NCI-H82 treated with DMSO at 0.1 percent for 48 hours (cell line): ENCODE data around the gene MAPK8.

Source experiments
- DNase-seq: peaks from one replicate; lab custom pipeline; 2025; ENCODE audit not compliant: unreplicated experiment; lab: John Stamatoyannopoulos, UW

MAPK8 gene

GRCh38 chr10:48381971-48382370 lies 75.5 kb downstream of the MAPK8 start:
- no peak for DNase-seq

- no peak for DNase-seq
These were observed 76.5 kb downstream of the MAPK8 start for GRCh38 chr10:48382982-48383381.

GRCh38 chr10:48383393-48383792 lies 76.9 kb downstream of the MAPK8 start:
- DNase-seq = no peak

GRCh38 chr10:48384699-48384982 lies 78.2 kb downstream of the MAPK8 start:
- no peak for DNase-seq

- no peak for DNase-seq
These were observed 82.8 kb downstream of the MAPK8 start for GRCh38 chr10:48389272-48389671.

- no peak for DNase-seq
These were observed 83.5 kb downstream of the MAPK8 start for GRCh38 chr10:48389846-48390557.

- no peak for DNase-seq
These were observed 84.0 kb downstream of the MAPK8 start for GRCh38 chr10:48390558-48390871.

GRCh38 chr10:48390933-48391845 lies 84.7 kb downstream of the MAPK8 start:
- no peak for DNase-seq

GRCh38 chr10:48391994-48392393 lies 85.5 kb downstream of the MAPK8 start:
- no peak for DNase-seq

- DNase-seq = no peak
These were observed 91.8 kb downstream of the MAPK8 start for GRCh38 chr10:48398261-48398660.

GRCh38 chr10:48399056-48399541 lies 92.6 kb downstream of the MAPK8 start:
- no peak for DNase-seq

- no peak for DNase-seq
These were observed 93.1 kb downstream of the MAPK8 start for GRCh38 chr10:48399551-48399950.

- no peak for DNase-seq
These were observed 93.8 kb downstream of the MAPK8 start for GRCh38 chr10:48400129-48400849.

- DNase-seq = no peak
These were observed 94.4 kb downstream of the MAPK8 start for GRCh38 chr10:48400850-48401220.

GRCh38 chr10:48404646-48405045 lies 98.2 kb downstream of the MAPK8 start:
- DNase-seq = no peak

GRCh38 chr10:48406204-48406603 lies 99.7 kb downstream of the MAPK8 start:
- no peak for DNase-seq

GRCh38 chr10:48406658-48407057 lies 100.2 kb downstream of the MAPK8 start:
- DNase-seq = no peak

- no peak for DNase-seq
These were observed 104.0 kb downstream of the MAPK8 start for GRCh38 chr10:48410503-48410902.

- no peak for DNase-seq
These were observed 105.0 kb downstream of the MAPK8 start for GRCh38 chr10:48411510-48411909.

- no peak for DNase-seq
These were observed 105.6 kb downstream of the MAPK8 start for GRCh38 chr10:48412081-48412480.

- no peak for DNase-seq
These were observed 106.5 kb downstream of the MAPK8 start for GRCh38 chr10:48412933-48413332.

GRCh38 chr10:48414160-48414559 lies 107.7 kb downstream of the MAPK8 start:
- no peak for DNase-seq
